Measurements from ENCODE around the gene FGF9.

- TF ChIP-seq CTCF (IDR thresholded peaks at IDR 0.05; ENCODE audit: insufficient read depth, low read length) (no peak), SPI1 (IDR thresholded peaks at IDR 0.05; ENCODE audit: borderline replicate concordance, low read depth) (no peak), POLR2AphosphoS5 (IDR thresholded peaks at IDR 0.05; ENCODE audit: low read depth) (no peak), REST (IDR thresholded peaks at IDR 0.05; ENCODE audit: insufficient replicate concordance, low read depth) (no peak), GABPA (IDR thresholded peaks at IDR 0.05; ENCODE audit: low read depth) (no peak)
Measured at GRCh38 chr13:21698817-21699679, 28.2 kb downstream of the FGF9 start.

Data from HL-60 (cell line).